Caco-2 (cell line): ENCODE measurements around the gene MUC22. TPM values are rescaled to one million over a fixed set of nuclear protein-coding genes. Genes with fewer than 3 reads are reported as not detected.

Source experiments
- Bru-seq: library from RNA; stranded (reverse); fragments of 400-500 nt; gene quantifications from one replicate; lab custom pipeline; 2021; lab: Mats Ljungman, UMichigan
- BruChase-seq, 2 experiments: library from RNA; stranded (reverse); fragments of 400-500 nt; gene quantifications; one replicate each; lab custom pipeline; 2021; lab: Mats Ljungman, UMichigan
- BruUV-seq: library from RNA; stranded (reverse); fragments of 400-500 nt; replicated peaks from 2 replicates; lab custom pipeline; 2021; lab: Mats Ljungman, UMichigan
- CTCF ChIA-PET: fragments of 300-600 bp; sonication (Branson Sonifier 250); formaldehyde crosslinking; loops from one replicate; lab custom pipeline; 2022; ENCODE audit warnings: antibody characterized with exemption; lab: Charles Lee
- POLR2A ChIA-PET: fragments of 300-600 bp; sonication (Branson Sonifier 250); formaldehyde crosslinking; loops from one replicate; lab custom pipeline; 2022; ENCODE audit warnings: antibody characterized with exemption; lab: Charles Lee
- DNase-seq, 2 experiments: peaks; one replicate each; pipeline versions ENCODE4 v3.0.0 to v3.0.0-alpha.2; 2020 to 2022
- H3K27me3 ChIP-seq: replicated peaks from 2 replicates; pipeline ENCODE4 v1.6.0; 2011; ENCODE audit warnings: low read length; ENCODE audit not compliant: control insufficient read depth, insufficient read depth
- H3K36me3 ChIP-seq: 2 replicates; pipeline ENCODE4 v1.5.1; 2011; ENCODE audit warnings: low read length; ENCODE audit not compliant: control insufficient read depth, insufficient read depth
- H3K4me1 ChIP-seq: fragments of 250-450 bp; sonication (Bioruptor Pico); 2 replicates; pipeline ENCODE4 v1.5.1; 2020; ENCODE audit warnings: mild to moderate bottlenecking
- H3K4me3 ChIP-seq: 2 replicates; pipeline ENCODE4 v1.5.1; 2011; ENCODE audit warnings: low read depth, mild to moderate bottlenecking, control low read depth, low read length
- H3K9me3 ChIP-seq: fragments of 250-450 bp; sonication (Bioruptor Pico); 2 replicates; pipeline ENCODE4 v1.5.1; 2020; ENCODE audit warnings: mild to moderate bottlenecking, moderate library complexity
- H3K27ac Mint-ChIP-seq: one replicate; pipeline ENCODE4 v1.8.0; 2022; ENCODE audit warnings: mixed read lengths; ENCODE audit not compliant: unreplicated experiment
- H3K27me3 Mint-ChIP-seq: one replicate; pipeline ENCODE4 v1.8.0; 2022; ENCODE audit warnings: mixed read lengths; ENCODE audit not compliant: insufficient read depth, unreplicated experiment
- H3K36me3 Mint-ChIP-seq: one replicate; pipeline ENCODE4 v1.8.0; 2022; ENCODE audit warnings: mild to moderate bottlenecking, mixed read lengths; ENCODE audit not compliant: insufficient read depth, unreplicated experiment
- H3K4me1 Mint-ChIP-seq: one replicate; pipeline ENCODE4 v1.8.0; 2022; ENCODE audit warnings: low read depth, mixed read lengths; ENCODE audit not compliant: unreplicated experiment
- H3K4me3 Mint-ChIP-seq: one replicate; pipeline ENCODE4 v1.8.0; 2022; ENCODE audit warnings: mild to moderate bottlenecking, moderate library complexity, mixed read lengths; ENCODE audit not compliant: unreplicated experiment
- H3K9me3 Mint-ChIP-seq: one replicate; pipeline ENCODE4 v1.8.0; 2022; ENCODE audit warnings: mixed read lengths; ENCODE audit not compliant: unreplicated experiment
- intact Hi-C: fragments of 100-400 bp; cut with micrococcal nuclease; formaldehyde crosslinking; loops from one replicate; pipeline ENCODE4 v1.10.0; 2022; ENCODE audit not compliant: unreplicated experiment
- long read RNA-seq: library from polyadenylated mRNA; stranded (forward); transcript quantifications from one replicate; pipeline ENCODE4 v2.0.0, GENCODE V29; 2022
- total RNA-seq: library from RNA; stranded (reverse); gene quantifications from 2 replicates; pipeline ENCODE4 v1.2.3, GENCODE V29; 2022
- TF ChIP-seq, protein P1 (sequence below), 2 experiments: fragments of 200-600 bp in 1 of 2; IDR thresholded peaks; 1 replicate in 1 of 2; 2 replicates in 1 of 2; pipeline versions ENCODE4 v1.5.1 to v1.8.0; 2011 to 2022; ENCODE audit warnings: antibody characterized with exemption in 1 of 2, control low read depth in 1 of 2, inconsistent platforms in 1 of 2, low read depth in 1 of 2, low read length in 1 of 2, mild to moderate bottlenecking in 1 of 2, moderate library complexity in 1 of 2; ENCODE audit not compliant: insufficient read depth in 1 of 2, severe bottlenecking in 1 of 2, unreplicated experiment in 1 of 2

MUC22 gene
- not detected in 2 replicates for total RNA-seq
- percentile 6 among the genes with signal in this experiment for Bru-seq, nascent RNA
- percentile 6 among the genes with signal in this experiment for BruChase-seq, experiment 1, labeled RNA remaining after a 2-hour chase
- BruChase-seq, experiment 2, labeled RNA remaining after a 6-hour chase = percentile 7 among the genes with signal in this experiment
- long read RNA-seq = 0 reads

DNA sequence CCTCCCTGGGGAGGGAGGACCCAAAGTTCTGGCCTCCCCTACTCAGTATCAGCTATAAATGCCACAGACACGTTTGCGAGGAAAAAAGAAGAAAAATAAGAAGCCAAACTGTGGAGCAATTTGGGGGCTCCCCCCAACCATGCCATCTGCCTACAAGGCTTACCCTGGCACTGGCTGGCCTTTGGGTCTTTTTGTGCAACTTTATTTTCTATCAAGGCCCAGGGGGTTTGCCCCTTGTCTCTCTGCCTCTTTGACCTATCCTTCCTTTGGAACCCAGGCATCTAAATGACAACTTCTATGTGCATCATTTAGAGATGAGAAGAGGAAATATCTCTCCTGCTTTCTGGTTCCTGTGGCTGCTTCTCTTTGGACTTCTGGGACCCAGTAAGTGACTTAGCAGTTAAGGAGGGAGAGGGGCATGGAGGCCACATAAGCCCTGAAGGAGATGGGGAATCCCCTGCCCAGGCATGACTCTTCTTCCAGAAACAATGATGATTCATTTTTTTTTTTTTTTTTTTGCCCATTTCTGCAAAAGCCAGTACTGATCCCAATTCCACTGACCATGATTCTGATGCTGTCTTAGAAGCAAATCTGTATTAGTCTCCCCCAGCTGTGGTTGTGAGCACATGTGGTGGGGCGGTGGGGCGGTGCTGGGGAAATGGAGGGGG, at the start of gene MUC22:
Gene MUC22 (plus strand): TSS at position 82 of the 668 bp plus-strand sequence. CDS start 233 bp downstream, at position 315.
- intact Hi-C loops = no loop called here
- H3K4me3 ChIP-seq = no peak within 1 kb of the TSS
- no peak within 1 kb of the TSS for H3K27ac Mint-ChIP-seq
- DNase-seq = no peak
- ChIA-PET POLR2A (no interaction called here), CTCF (no interaction called here)
- no peaks in the 10 kb centered on the region; the same call in 1 of the 2 replicates for H3K9me3 ChIP-seq
- H3K27me3 ChIP-seq = no peaks in the 10 kb centered on the region
- peaks cover 15% of the 10 kb centered on the region for H3K9me3 Mint-ChIP-seq
- H3K4me1 ChIP-seq = peaks cover 12% of the 10 kb centered on the region
- H3K36me3 ChIP-seq = no peaks in the 10 kb centered on the region
- no TSS peak for BruUV-seq
- H3K4me3 Mint-ChIP-seq = no peak within 1 kb of the TSS
- no peaks in the 10 kb centered on the region for H3K36me3 Mint-ChIP-seq
- TF ChIP-seq, protein P1, sequence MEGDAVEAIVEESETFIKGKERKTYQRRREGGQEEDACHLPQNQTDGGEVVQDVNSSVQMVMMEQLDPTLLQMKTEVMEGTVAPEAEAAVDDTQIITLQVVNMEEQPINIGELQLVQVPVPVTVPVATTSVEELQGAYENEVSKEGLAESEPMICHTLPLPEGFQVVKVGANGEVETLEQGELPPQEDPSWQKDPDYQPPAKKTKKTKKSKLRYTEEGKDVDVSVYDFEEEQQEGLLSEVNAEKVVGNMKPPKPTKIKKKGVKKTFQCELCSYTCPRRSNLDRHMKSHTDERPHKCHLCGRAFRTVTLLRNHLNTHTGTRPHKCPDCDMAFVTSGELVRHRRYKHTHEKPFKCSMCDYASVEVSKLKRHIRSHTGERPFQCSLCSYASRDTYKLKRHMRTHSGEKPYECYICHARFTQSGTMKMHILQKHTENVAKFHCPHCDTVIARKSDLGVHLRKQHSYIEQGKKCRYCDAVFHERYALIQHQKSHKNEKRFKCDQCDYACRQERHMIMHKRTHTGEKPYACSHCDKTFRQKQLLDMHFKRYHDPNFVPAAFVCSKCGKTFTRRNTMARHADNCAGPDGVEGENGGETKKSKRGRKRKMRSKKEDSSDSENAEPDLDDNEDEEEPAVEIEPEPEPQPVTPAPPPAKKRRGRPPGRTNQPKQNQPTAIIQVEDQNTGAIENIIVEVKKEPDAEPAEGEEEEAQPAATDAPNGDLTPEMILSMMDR (IDR thresholded peaks at IDR 0.05; ENCODE audit: insufficient read depth in 1 of 2, low read depth in 1 of 2, low read length in 1 of 2, severe bottlenecking in 1 of 2, unreplicated experiment in 1 of 2) = no peak
- peaks cover 19% of the 10 kb centered on the region for H3K4me1 Mint-ChIP-seq
- H3K27me3 Mint-ChIP-seq = no peaks in the 10 kb centered on the region

DNA sequence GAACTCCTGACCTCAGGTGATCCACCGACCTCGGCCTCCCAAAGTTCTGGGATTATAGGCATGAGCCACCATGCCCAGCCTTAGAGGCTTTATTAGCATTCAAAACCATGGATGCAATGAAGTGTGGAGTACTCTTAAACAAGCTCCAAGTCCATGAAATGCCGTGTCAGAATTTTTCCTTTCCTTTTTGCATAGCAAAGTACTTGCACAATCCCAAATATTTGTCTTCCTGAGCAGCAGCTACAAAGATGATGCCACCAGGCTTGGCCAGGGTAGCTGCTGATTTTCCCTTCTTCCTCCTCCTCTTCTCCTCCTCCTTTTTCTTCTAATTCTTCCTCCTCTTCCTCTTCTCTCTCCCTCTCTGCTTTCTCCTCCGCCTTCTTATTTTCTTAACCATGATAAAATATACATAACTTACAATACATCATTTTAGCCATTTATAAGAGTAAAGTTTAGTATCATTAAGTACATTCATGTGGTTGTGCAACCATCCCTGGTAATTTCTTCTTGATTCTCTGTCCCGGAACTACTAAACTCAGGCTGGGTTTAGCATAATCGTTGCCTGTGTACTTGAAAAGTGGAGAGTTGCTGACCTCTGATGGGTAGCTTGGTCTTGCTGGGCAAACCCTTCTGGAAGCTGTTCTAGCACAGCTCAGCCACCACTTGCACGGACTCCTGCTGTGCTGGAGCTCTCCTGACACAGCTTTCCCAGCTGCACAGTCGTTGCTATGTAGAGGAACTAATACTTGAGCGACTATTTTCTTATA, 49.2 kb upstream of the MUC22 start:
- Mint-ChIP-seq H3K9me3 (no peaks in the 10 kb centered on the region), H3K27me3 (peaks cover 1% of the 10 kb centered on the region), H3K4me1 (peaks cover 12% of the 10 kb centered on the region), H3K4me3 (no peak overlapping the region), H3K27ac (no peak overlapping the region), H3K36me3 (no peaks in the 10 kb centered on the region)
- BruUV-seq = no TSS peak
- POLR2A ChIA-PET = no interaction called here
- Histone ChIP-seq H3K4me3 (no peak overlapping the region), H3K27me3 (no peaks in the 10 kb centered on the region; the same call in 1 of the 2 replicates), H3K36me3 (no peaks in the 10 kb centered on the region), H3K9me3 (no peaks in the 10 kb centered on the region), H3K4me1 (0 out of 2 replicates have a peak, but pooled peaks cover under 1% of the 10 kb centered on the region)
- CTCF ChIA-PET = interaction anchor here (0.6 to 1.3 kb wide), 7 partner anchors 13 to 126 kb away, joined by 3 to 5 read pairs (median 4); partner anchors contain the start of gene VARS2
- no peak for DNase-seq
- intact Hi-C loops = no loop called here
- TF ChIP-seq, protein P1 (IDR thresholded peaks at IDR 0.05; ENCODE audit: insufficient read depth in 1 of 2, low read depth in 1 of 2, low read length in 1 of 2, severe bottlenecking in 1 of 2, unreplicated experiment in 1 of 2) = no peak

DNA sequence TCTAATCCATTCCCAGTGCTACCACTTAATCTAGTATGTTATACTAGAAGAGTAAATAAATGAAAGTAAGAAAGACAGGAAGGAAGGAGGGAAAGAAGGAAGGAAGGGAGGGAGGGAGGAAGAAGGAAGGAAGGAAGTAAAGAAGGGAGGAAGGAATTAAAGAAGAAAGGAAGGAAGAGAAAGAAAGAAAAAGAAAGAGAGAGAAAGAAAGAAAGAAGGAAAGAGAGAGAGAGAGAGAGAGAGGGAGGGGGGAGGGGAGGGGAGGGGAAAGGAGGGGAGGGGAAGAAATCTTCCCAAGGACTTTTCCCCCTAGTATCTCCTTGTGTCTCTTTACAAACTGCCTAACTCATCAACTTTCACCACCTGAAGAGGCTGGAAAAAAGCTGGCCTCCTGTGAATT, 47.6 kb upstream of the MUC22 start:
- Mint-ChIP-seq H3K4me3 (no peak overlapping the region), H3K27ac (no peak overlapping the region), H3K36me3 (no peaks in the 10 kb centered on the region), H3K4me1 (peaks cover 12% of the 10 kb centered on the region), H3K9me3 (no peaks in the 10 kb centered on the region), H3K27me3 (peaks cover 4% of the 10 kb centered on the region)
- no peak overlapping the region for H3K4me3 ChIP-seq
- ChIA-PET CTCF (no interaction called here), POLR2A (no interaction called here)
- DNase-seq = no peak
- no peaks in the 10 kb centered on the region for H3K36me3 ChIP-seq
- BruUV-seq = no TSS peak
- no peaks in the 10 kb centered on the region for H3K9me3 ChIP-seq
- intact Hi-C loops = no loop called here
- H3K27me3 ChIP-seq = no peaks in the 10 kb centered on the region; the same call in 1 of the 2 replicates
- TF ChIP-seq, protein P1 (IDR thresholded peaks at IDR 0.05; ENCODE audit: insufficient read depth in 1 of 2, low read depth in 1 of 2, low read length in 1 of 2, severe bottlenecking in 1 of 2, unreplicated experiment in 1 of 2) = no peak
- no peaks in the 10 kb centered on the region for H3K4me1 ChIP-seq
